HL-60 (cell line): ENCODE results near the gene TMEM117.

Experiments
- GABPA ChIP-seq: IDR thresholded peaks from 2 replicates; pipeline ENCODE4 v1.6.1; 2012; ENCODE audit warnings: low read depth
- POLR2AphosphoS5 ChIP-seq: IDR thresholded peaks from 2 replicates; pipeline ENCODE4 v1.6.1; 2012; ENCODE audit warnings: low read depth
- TF ChIP-seq, protein P1 (sequence below): IDR thresholded peaks from one replicate; pipeline ENCODE4 v1.5.1; 2011; ENCODE audit warnings: low read length, control low read depth, inconsistent platforms; ENCODE audit not compliant: insufficient read depth
- TF ChIP-seq, protein P2 (sequence below): IDR thresholded peaks from 2 replicates; pipeline ENCODE4 v1.6.1; 2012; ENCODE audit warnings: low read depth; ENCODE audit not compliant: insufficient replicate concordance

DNA sequence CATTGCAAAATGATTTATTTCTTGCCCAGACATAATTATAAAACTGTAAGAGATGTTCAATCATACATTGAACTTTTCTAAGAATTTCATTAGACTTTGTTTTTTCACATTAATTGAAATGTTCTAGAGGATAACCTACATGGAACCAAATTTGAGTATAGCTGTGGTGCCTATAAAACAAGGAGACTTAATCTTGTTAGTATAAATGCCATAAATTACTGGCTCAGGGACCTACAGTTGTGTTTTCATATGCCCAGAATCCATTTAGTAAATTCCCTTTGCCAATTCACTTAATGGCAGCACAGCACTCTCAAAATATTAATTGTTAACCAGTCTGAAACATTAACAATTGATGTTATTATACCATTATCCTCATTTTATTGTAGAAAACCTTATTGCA is 551.7 kb downstream of the TMEM117 start:
- TF ChIP-seq, protein P1, sequence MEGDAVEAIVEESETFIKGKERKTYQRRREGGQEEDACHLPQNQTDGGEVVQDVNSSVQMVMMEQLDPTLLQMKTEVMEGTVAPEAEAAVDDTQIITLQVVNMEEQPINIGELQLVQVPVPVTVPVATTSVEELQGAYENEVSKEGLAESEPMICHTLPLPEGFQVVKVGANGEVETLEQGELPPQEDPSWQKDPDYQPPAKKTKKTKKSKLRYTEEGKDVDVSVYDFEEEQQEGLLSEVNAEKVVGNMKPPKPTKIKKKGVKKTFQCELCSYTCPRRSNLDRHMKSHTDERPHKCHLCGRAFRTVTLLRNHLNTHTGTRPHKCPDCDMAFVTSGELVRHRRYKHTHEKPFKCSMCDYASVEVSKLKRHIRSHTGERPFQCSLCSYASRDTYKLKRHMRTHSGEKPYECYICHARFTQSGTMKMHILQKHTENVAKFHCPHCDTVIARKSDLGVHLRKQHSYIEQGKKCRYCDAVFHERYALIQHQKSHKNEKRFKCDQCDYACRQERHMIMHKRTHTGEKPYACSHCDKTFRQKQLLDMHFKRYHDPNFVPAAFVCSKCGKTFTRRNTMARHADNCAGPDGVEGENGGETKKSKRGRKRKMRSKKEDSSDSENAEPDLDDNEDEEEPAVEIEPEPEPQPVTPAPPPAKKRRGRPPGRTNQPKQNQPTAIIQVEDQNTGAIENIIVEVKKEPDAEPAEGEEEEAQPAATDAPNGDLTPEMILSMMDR, result no peak
- TF ChIP-seq POLR2AphosphoS5 (no peak), GABPA (no peak)
- TF ChIP-seq, protein P2, sequence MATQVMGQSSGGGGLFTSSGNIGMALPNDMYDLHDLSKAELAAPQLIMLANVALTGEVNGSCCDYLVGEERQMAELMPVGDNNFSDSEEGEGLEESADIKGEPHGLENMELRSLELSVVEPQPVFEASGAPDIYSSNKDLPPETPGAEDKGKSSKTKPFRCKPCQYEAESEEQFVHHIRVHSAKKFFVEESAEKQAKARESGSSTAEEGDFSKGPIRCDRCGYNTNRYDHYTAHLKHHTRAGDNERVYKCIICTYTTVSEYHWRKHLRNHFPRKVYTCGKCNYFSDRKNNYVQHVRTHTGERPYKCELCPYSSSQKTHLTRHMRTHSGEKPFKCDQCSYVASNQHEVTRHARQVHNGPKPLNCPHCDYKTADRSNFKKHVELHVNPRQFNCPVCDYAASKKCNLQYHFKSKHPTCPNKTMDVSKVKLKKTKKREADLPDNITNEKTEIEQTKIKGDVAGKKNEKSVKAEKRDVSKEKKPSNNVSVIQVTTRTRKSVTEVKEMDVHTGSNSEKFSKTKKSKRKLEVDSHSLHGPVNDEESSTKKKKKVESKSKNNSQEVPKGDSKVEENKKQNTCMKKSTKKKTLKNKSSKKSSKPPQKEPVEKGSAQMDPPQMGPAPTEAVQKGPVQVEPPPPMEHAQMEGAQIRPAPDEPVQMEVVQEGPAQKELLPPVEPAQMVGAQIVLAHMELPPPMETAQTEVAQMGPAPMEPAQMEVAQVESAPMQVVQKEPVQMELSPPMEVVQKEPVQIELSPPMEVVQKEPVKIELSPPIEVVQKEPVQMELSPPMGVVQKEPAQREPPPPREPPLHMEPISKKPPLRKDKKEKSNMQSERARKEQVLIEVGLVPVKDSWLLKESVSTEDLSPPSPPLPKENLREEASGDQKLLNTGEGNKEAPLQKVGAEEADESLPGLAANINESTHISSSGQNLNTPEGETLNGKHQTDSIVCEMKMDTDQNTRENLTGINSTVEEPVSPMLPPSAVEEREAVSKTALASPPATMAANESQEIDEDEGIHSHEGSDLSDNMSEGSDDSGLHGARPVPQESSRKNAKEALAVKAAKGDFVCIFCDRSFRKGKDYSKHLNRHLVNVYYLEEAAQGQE, result no peak
